ENCODE results near the gene PTPRT.

Gene PTPRT

DNA sequence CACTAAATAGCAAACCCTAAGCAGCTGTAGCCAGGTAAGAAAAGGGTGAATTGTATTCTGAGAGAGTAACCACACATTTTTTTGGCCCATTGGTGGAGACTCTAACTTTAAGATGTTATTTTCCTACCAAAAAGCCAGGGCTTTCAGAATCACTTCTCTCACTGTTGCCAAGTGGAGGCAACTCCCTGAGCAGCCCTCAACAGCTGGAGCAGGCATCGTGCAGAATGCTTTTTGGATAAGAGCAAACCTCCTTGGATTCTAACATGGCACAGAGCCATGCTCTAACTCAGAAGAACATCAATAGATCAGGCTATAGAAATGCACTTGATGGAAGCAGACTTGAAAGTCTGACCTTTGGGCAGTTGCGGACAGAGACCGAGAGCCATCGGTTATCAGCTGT lies 849.3 kb downstream of the PTPRT start:
- no peak for TF ChIP-seq MYC (IDR thresholded peaks at IDR 0.05; ENCODE audit: low read depth, low read length)
- TF ChIP-seq, protein P1, sequence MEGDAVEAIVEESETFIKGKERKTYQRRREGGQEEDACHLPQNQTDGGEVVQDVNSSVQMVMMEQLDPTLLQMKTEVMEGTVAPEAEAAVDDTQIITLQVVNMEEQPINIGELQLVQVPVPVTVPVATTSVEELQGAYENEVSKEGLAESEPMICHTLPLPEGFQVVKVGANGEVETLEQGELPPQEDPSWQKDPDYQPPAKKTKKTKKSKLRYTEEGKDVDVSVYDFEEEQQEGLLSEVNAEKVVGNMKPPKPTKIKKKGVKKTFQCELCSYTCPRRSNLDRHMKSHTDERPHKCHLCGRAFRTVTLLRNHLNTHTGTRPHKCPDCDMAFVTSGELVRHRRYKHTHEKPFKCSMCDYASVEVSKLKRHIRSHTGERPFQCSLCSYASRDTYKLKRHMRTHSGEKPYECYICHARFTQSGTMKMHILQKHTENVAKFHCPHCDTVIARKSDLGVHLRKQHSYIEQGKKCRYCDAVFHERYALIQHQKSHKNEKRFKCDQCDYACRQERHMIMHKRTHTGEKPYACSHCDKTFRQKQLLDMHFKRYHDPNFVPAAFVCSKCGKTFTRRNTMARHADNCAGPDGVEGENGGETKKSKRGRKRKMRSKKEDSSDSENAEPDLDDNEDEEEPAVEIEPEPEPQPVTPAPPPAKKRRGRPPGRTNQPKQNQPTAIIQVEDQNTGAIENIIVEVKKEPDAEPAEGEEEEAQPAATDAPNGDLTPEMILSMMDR (IDR thresholded peaks at IDR 0.05; ENCODE audit: low read depth, low read length): no peak
- TF ChIP-seq POLR2A (IDR thresholded peaks at IDR 0.05; ENCODE audit: extremely low read depth, insufficient read length): no peak
- TF ChIP-seq, protein P2, sequence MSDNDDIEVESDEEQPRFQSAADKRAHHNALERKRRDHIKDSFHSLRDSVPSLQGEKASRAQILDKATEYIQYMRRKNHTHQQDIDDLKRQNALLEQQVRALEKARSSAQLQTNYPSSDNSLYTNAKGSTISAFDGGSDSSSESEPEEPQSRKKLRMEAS (IDR thresholded peaks at IDR 0.05; ENCODE audit: low read depth, low read length): no peak
- H3K4me3 ChIP-seq (ENCODE audit: low read depth, low read length): no peak overlapping the region

DNA sequence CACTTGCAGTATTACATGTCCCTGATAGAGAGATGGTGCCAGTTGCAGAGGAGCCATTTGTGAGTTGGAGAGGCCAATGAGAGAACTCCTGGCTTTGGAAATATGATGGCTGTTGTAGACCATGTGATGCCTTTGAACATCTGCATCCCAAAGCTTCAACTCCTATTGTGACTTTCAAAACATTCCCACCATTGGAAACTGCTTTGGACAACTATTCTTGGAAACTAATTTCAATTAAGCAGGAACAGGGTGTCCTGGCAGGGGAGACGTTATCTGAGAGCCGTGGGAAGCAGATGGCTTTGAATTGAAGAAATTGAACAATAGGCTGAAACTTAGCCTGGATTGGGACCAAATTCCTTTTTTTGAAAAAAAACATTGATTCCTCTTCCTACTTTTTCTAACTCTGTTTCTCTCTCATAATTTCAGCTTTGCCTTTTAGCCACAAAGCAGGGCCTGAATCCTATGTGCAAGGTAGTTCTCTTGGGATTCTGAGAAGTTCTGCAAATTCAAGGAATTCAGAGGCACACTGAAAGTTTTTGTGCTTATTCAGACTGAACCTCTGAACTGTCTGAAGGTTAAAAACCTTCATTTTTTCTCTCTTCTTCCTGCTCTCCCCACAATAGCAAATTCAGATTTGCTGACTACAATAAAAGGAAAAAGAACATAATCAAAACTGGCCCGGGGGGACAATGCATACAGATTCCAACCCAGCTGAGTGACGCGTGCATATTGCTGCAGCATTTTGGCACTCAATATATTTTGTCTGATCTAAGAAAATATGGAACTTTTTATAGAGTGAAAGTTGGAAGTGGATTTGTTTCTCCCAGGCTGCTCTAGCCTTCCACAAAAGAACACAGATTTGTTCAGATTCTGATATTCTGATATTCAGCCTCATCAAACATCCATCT lies 851.2 kb downstream of the PTPRT start:
- no peak for DNase-seq (ENCODE audit: low read depth)
- no peak for TF ChIP-seq MYC (IDR thresholded peaks at IDR 0.05; ENCODE audit: low read depth, low read length)
- TF ChIP-seq, protein P1 (IDR thresholded peaks at IDR 0.05; ENCODE audit: low read depth, low read length): no peak
- TF ChIP-seq, protein P2 (IDR thresholded peaks at IDR 0.05; ENCODE audit: low read depth, low read length): no peak
- no peak for TF ChIP-seq POLR2A (IDR thresholded peaks at IDR 0.05; ENCODE audit: extremely low read depth, insufficient read length)
- no peak overlapping the region for H3K4me3 ChIP-seq (ENCODE audit: low read depth, low read length)

More for the DNA sequence above, 849.3 kb downstream of the PTPRT start:
- no peak for DNase-seq (ENCODE audit: low read depth)

DNA sequence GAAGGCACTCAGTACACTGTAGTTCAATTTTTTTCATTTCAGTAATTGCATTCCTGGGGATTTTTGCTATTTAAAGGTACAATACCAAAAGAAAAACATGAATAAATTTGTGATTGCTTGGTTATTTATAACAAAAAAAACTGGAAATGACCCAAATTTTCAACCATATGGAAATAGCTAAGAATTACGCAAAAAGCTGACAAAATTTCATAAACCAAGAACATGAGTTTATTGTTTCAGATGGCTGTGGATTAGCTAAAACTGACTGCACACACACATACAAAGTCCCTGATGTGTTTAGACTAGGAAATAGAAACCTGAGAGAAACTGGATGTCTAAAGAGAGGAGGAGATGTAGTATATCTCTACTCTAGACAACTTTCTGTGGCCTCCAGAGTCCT lies 853.1 kb downstream of the PTPRT start:
- no peak for DNase-seq (ENCODE audit: low read depth)
- TF ChIP-seq, protein P2 (IDR thresholded peaks at IDR 0.05; ENCODE audit: low read depth, low read length): no peak
- TF ChIP-seq MYC (IDR thresholded peaks at IDR 0.05; ENCODE audit: low read depth, low read length) (no peak), POLR2A (IDR thresholded peaks at IDR 0.05; ENCODE audit: extremely low read depth, insufficient read length) (no peak)
- TF ChIP-seq, protein P1 (IDR thresholded peaks at IDR 0.05; ENCODE audit: low read depth, low read length): no peak
- H3K4me3 ChIP-seq (ENCODE audit: low read depth, low read length): no peak overlapping the region

DNA sequence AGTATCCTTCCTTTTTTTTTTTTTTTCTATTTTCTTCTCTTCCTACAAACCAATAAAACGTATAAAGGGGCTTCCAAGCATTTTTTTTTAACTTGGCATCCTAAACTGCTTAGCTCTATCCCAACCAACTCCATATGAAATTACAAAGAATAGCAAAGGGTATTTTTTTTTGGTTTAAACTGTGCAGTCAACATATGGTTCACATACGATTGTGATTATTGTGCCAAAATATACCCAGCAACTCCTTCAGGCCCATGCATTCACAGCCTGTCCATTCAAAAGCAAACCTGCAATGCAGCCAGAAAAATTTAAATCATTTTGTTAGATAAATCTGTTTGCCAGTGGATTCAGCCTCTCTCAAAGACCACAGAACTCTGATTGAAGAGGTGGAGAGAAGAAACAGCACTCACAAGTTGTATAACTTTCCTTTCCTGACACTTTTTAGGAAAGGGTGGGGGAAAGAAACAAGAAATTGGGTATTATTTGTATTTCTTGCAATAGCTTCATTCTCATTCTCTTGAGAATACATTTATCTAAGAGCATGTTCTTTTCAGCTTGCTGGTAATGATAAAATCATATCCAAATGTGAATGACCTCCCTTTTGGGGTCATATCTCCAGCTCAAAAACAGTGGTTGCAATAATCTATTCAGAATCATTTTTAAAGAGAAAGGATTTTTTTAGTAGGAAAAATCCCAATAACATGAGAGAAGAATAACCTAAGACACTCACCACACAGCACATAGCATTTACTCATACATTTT lies 870.3 kb downstream of the PTPRT start:
- TF ChIP-seq, protein P1 (IDR thresholded peaks at IDR 0.05; ENCODE audit: low read depth, low read length): no peak
- TF ChIP-seq, protein P2 (IDR thresholded peaks at IDR 0.05; ENCODE audit: low read depth, low read length): no peak
- no peak for TF ChIP-seq POLR2A (IDR thresholded peaks at IDR 0.05; ENCODE audit: extremely low read depth, insufficient read length)
- no peak for TF ChIP-seq MYC (IDR thresholded peaks at IDR 0.05; ENCODE audit: low read depth, low read length)
- no peak overlapping the region for H3K4me3 ChIP-seq (ENCODE audit: low read depth, low read length)
- no peak for DNase-seq (ENCODE audit: low read depth)

DNA sequence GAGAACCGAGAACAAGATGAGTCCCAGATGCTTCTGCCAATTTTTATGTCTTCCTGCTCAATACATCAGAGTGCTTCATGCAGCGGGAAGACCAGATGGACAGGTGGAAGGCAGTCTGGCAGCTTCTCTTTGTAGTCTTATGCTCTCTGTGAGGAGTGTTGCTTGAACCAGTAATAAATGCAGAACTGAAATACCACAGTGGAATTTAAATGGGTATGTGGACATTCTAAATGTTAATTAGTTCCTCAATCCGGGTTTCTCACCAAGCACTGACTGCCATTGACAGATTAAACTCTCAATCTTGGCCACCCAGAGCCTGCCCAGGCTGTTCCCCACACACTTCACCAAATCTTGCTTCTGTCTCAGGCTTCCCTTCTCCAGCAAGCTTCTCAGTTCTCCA lies 876.0 kb downstream of the PTPRT start:
- TF ChIP-seq POLR2A (IDR thresholded peaks at IDR 0.05; ENCODE audit: extremely low read depth, insufficient read length) (no peak), MYC (IDR thresholded peaks at IDR 0.05; ENCODE audit: low read depth, low read length) (no peak)
- TF ChIP-seq, protein P2 (IDR thresholded peaks at IDR 0.05; ENCODE audit: low read depth, low read length): no peak
- TF ChIP-seq, protein P1 (IDR thresholded peaks at IDR 0.05; ENCODE audit: low read depth, low read length): no peak
- no peak overlapping the region for H3K4me3 ChIP-seq (ENCODE audit: low read depth, low read length)
- no peak for DNase-seq (ENCODE audit: low read depth)

Measured in NB4 (cell line).